ENCODE measurements around the gene ZIC3. TPM values are rescaled to one million over a fixed set of nuclear protein-coding genes. Genes with fewer than 3 reads are reported as not detected.
"Not testable (repeated sequence)": the region's sequence is repeated elsewhere in the genome, so short reads cannot be mapped to it uniquely, and the experiment has no call there.

Gene ZIC3
- total RNA-seq, 1 donor from 2014 or later = not detected

DNA sequence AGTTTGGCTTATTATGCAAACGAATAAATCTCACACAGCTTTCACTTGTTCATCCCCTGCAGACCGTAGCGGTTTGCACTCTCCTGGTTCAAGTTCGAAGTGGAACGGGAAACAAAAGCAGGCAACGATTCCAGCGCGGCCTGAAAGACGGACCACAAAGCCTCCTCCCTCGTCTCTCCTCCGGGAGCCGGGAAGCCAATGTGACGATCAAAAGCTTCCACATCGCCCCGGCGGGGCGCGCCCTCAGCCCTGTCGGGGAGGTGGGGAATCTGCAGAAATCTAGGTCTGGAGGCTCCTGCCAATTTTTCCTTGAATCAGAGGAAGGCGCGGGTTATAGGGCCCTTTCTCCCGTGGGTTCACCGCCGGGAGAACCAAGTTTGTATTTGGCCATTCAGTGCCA lies 16.9 kb upstream of the ZIC3 start:
- Histone ChIP-seq H3K27ac (no peak overlapping the region), H3K4me1 (no peaks in the 10 kb centered on the region), H3K9me3 (no peaks in the 10 kb centered on the region), H3K4me3 (no peak overlapping the region), H3K36me3 (no peaks in the 10 kb centered on the region), H3K27me3 (no peaks in the 10 kb centered on the region)
- DNase-seq (ENCODE audit: extremely low spot score in 2 of 2) = no peak
- intact Hi-C loops (cut with DNase I) = no loop called here
- no peak for TF ChIP-seq POLR2AphosphoS5 (IDR thresholded peaks at IDR 0.05; ENCODE audit: insufficient read depth in 1 of 2, low read depth in 1 of 2)
- no peak for TF ChIP-seq POLR2A (IDR thresholded peaks at IDR 0.05)
- TF ChIP-seq, protein P1, sequence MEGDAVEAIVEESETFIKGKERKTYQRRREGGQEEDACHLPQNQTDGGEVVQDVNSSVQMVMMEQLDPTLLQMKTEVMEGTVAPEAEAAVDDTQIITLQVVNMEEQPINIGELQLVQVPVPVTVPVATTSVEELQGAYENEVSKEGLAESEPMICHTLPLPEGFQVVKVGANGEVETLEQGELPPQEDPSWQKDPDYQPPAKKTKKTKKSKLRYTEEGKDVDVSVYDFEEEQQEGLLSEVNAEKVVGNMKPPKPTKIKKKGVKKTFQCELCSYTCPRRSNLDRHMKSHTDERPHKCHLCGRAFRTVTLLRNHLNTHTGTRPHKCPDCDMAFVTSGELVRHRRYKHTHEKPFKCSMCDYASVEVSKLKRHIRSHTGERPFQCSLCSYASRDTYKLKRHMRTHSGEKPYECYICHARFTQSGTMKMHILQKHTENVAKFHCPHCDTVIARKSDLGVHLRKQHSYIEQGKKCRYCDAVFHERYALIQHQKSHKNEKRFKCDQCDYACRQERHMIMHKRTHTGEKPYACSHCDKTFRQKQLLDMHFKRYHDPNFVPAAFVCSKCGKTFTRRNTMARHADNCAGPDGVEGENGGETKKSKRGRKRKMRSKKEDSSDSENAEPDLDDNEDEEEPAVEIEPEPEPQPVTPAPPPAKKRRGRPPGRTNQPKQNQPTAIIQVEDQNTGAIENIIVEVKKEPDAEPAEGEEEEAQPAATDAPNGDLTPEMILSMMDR (IDR thresholded peaks at IDR 0.05) = no peak

DNA sequence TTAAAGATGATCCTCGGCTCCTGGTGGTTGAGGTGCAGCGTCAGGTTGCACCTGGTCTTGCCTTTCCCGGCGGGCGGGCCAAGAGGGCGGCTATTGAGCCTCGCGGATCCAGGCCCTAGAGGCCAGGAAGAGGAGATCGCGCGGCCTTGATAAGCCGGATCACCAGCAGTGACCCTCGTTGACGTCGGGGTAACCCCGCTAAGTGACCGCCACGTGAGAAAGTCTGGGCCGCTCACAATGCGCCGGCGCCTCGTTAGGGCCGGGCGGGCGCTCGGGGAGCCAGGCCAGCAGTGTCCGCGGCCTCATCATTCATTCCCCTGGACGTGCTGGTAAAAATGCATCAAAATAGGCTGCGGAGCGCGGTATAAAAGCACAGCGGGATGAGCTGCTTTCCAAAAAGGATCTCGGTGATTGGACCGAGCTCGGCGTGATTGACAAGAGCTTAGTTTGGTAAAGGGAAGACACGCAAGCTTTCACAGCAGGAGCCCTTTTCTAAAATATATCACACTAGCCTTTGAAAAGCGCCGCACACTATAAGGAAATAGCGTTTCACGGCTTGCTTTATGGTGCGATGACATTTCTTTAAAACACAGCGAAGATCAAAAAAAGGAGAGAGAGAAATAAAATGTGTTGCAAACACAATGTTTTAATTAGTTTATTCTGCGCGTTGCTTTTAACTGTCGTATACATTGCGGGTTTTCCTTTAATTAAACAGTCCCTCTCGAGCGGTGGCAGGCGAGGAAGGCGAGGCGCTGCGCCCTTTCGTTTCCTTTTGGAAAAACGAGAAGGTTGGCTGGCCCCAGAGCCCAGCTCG lies 15.9 kb upstream of the ZIC3 start:
- peak overlapping the region in 1 of 2 donors; percentile 16 for H3K4me3 ChIP-seq
- H3K9me3 ChIP-seq = no peaks in the 10 kb centered on the region
- no peak for DNase-seq (ENCODE audit: extremely low spot score in 2 of 2)
- H3K27me3 ChIP-seq = no peaks in the 10 kb centered on the region
- H3K4me1 ChIP-seq = no peaks in the 10 kb centered on the region
- H3K27ac ChIP-seq = no peak overlapping the region
- TF ChIP-seq POLR2AphosphoS5 (IDR thresholded peaks at IDR 0.05; ENCODE audit: insufficient read depth in 1 of 2, low read depth in 1 of 2) (no peak), POLR2A (IDR thresholded peaks at IDR 0.05) (no peak)
- TF ChIP-seq, protein P1 (IDR thresholded peaks at IDR 0.05) = no peak
- intact Hi-C loops (cut with DNase I) = no loop called here
- H3K36me3 ChIP-seq = no peaks in the 10 kb centered on the region

DNA sequence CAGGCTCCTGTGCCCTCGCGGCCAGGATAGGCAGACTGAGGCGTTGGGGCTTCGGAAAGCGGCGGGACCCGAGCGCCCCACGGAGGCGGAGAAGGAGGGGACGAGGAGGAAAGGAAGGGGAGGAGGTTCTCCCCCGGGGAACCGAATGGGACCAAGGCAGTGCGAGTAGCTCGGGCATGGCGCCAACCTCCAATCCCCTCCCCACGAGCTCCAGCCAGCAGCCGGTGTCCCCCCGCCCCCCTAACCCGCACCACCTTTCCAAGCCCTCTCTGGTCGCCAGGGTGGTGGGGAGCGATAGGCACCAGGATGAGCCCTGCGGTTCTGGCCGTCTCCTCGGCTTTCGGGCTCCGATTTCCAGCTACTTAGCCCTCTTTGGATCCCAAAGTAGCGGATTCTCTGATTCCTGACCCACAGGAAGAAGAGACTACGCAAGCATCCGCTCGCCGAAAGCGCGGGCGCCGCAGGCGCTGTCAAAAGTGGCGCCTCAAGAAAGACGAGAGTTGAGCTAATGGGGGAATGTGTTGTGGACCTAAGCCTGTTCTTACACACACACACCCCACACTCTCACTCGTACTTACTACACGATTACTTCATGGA lies 15.2 kb upstream of the ZIC3 start:
- H3K9me3 ChIP-seq = no peaks in the 10 kb centered on the region
- peak overlapping the region in 1 of 2 donors; percentile 16 for H3K4me3 ChIP-seq
- H3K27ac ChIP-seq = no peak overlapping the region
- no peaks in the 10 kb centered on the region for H3K36me3 ChIP-seq
- intact Hi-C loops (cut with DNase I) = no loop called here
- TF ChIP-seq POLR2A (IDR thresholded peaks at IDR 0.05) = no peak
- TF ChIP-seq, protein P1 (IDR thresholded peaks at IDR 0.05) = no peak
- no peak for TF ChIP-seq POLR2AphosphoS5 (IDR thresholded peaks at IDR 0.05; ENCODE audit: insufficient read depth in 1 of 2, low read depth in 1 of 2)
- H3K4me1 ChIP-seq = no peaks in the 10 kb centered on the region
- no peak for DNase-seq (ENCODE audit: extremely low spot score in 2 of 2)
- H3K27me3 ChIP-seq = no peaks in the 10 kb centered on the region

DNA sequence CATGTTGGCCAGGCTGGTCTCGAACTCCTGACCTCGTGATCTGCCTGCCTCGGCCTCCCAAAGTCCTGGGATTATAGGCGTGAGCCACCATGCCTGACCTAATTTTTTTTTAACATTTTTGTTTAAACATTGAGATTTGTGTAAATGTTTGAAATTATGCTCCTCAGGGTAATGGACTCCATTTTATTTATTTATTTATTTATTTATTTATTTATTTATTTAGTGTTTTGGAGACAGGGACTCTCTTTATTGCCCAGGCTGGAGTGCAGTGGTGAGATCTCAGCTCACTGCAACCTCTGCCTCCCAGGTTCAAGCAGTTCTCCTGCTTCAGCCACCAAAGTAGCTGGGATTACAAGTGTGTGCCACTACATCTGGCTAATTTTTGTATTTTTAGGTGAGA lies 13.8 kb upstream of the ZIC3 start:
- intact Hi-C loops (cut with DNase I); H3K36me3 ChIP-seq; H3K9me3 ChIP-seq; H3K27ac ChIP-seq; H3K4me3 ChIP-seq; DNase-seq (ENCODE audit: extremely low spot score in 2 of 2); H3K27me3 ChIP-seq; H3K4me1 ChIP-seq: not testable (repeated sequence)

DNA sequence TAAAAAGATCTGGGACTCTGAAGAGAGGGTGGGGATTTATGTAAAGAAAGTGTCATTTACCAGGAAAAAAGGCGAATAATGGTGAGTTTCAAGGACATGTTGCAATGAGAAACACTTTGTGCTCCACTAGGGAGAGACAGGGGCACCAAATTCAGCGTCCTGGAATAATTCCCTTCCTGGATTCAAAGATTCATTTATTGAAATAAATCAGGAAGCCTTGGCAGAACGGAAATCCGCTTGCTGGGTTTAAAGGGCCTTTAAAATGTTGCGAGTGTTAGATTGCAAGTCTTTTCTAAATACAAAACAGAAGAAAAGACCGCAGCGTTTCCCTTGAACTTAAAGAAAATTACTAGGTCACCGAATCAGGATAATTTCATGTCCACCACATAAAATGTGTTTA lies 3.8 kb upstream of the ZIC3 start:
- H3K9me3 ChIP-seq = no peaks in the 10 kb centered on the region
- no peak overlapping the region for H3K27ac ChIP-seq
- H3K27me3 ChIP-seq = peaks cover 4% of the 10 kb centered on the region
- H3K36me3 ChIP-seq = no peaks in the 10 kb centered on the region
- H3K4me1 ChIP-seq = peaks cover 12% of the 10 kb centered on the region
- TF ChIP-seq POLR2A (IDR thresholded peaks at IDR 0.05) = no peak
- TF ChIP-seq, protein P1 (IDR thresholded peaks at IDR 0.05) = no peak
- TF ChIP-seq POLR2AphosphoS5 (IDR thresholded peaks at IDR 0.05; ENCODE audit: insufficient read depth in 1 of 2, low read depth in 1 of 2) = no peak
- DNase-seq (ENCODE audit: extremely low spot score in 2 of 2) = no peak
- no peak overlapping the region for H3K4me3 ChIP-seq
- intact Hi-C loops (cut with DNase I) = no loop called here

Data from vagina (tissue), 2 donors.